HG02970 (cell line): ENCODE results near the gene GPC1.
"Not testable (repeated sequence)": the region's sequence is repeated elsewhere in the genome, so short reads cannot be mapped to it uniquely, and the experiment has no call there.

Experiments
- ATAC-seq: cut with Tn5 transposase; IDR thresholded peaks from one replicate; pipeline ENCODE4 v1.9.1; 2021; ENCODE audit warnings: mild to moderate bottlenecking, moderate library complexity, moderate number of reproducible peaks; ENCODE audit not compliant: unreplicated experiment, low FRiP score

Gene GPC1

DNA sequence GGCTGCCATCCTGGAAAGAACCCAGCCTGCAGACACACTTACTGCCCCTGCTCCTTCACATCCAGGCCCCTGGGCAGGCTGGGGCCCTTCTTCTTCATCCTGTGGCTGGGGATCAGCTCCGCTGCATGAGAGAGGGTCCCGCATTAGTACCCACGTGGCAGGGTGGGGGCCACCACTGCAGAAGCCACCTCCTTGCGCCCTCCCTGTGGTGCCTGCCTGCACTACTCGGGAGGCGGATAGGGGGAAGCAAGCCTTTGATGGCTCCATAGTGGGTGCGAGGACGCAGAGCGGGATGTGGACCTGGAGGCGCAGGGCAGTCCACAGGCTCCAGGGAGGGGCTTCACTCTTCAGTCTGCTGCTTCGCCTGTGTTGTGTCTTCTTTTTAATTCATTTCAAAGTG is 46.7 kb downstream of the GPC1 start:
- ATAC-seq: no peak

GRCh38 chr2:240491483-240491882 is 56.0 kb downstream of the GPC1 start:
- no peak for ATAC-seq

GRCh38 chr2:240494194-240494793 is 58.8 kb downstream of the GPC1 start:
- no peak for ATAC-seq

DNA sequence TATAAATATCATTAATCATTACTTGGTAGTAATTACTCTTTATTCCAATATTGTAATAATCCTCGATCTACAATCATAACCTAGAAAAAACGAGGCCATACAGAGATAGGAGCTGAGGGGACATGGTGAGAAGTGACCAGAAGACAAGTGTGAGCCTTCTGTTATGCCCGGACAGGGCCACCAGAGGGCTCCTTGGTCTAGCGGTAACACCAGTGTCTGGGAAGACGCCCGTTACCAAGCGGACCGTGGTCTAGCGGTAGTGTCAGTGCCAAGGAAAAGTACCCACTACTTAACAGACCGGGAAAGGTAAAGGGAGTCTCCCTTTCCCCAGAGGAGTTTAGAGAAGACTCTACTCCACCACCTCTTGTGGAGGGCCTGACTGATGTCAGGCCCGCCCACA is 59.5 kb downstream of the GPC1 start:
- ATAC-seq: not testable (repeated sequence)

DNA sequence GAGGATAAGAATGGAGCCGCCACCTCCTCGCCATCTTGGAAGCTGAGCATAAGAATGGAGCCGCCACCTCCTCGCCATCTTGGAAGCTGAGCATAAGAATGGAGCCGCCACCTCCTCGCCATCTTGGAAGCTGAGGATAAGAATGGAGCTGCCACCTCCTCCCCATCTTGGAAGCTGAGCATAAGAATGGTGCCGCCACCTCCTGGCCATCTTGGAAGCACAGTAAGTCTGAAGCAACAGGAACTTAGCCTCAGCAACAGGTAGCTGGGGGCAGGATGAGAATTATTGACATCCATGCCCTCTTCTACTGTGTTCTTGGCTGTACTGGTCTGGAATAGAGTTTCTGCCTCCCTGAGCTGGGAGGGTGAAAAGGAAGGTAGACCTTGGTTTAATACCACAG is 61.6 kb downstream of the GPC1 start:
- ATAC-seq: not testable (repeated sequence)

- ATAC-seq: no peak
Measured at GRCh38 chr2:240498171-240498957, 62.9 kb downstream of the GPC1 start.

- no peak for ATAC-seq
Measured at GRCh38 chr2:240498958-240499260, 63.4 kb downstream of the GPC1 start.

- ATAC-seq: no peak
Measured at GRCh38 chr2:240499309-240500301, 64.1 kb downstream of the GPC1 start.

GRCh38 chr2:240500561-240501423 is 65.3 kb downstream of the GPC1 start:
- no peak for ATAC-seq

GRCh38 chr2:240501531-240501991 is 66.1 kb downstream of the GPC1 start:
- ATAC-seq: no peak

DNA sequence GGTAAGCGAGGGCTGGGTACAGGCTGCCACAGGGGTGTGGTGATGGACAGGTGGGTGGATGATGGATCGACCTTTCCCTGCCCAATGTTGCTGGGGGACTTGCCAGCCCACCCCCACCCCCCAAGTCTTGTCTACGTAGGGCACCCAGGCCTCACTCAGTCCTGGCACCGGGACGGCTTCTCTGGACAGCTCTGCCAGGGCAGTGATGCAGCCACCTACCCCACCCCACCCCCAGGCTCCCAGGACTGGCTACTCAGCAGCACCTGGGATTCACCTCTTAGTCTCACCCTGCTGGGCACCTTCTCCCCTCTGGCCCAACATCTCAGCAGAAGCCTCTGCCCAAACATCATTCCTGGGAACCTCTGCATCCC is 66.6 kb downstream of the GPC1 start:
- ATAC-seq: no peak

DNA sequence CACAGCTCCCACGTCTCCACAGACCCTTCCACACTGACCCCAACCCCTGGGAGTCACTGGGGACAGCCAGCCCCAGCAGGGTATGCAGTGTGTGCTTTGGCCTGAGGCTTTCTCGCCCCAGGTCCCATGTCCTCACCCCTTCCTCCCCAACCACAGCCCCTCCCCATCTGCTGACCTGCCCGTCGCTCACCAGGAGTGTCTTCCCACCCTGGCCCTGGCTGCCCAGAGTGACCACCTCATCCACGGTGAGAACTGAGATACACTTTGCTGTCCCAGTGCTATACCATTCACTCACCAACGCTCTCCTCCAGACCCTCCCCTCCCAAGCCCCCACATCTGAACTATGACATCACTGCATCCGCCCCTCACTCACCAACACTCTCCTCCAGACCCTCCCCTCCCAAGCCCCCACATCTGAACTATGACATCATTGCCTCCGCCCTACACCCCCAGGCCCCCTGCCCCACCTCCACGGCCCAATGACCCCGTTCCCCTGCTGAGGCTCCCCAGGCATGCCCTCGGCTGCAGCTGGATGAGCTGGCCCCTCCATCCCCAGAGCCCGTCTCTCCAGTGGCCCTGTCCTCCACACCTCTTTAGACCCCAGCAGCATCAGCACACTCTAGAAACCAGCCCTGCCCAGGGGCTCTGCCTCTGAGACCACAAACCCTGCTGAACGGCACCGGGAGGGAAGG is 67.1 kb downstream of the GPC1 start:
- no peak for ATAC-seq

DNA sequence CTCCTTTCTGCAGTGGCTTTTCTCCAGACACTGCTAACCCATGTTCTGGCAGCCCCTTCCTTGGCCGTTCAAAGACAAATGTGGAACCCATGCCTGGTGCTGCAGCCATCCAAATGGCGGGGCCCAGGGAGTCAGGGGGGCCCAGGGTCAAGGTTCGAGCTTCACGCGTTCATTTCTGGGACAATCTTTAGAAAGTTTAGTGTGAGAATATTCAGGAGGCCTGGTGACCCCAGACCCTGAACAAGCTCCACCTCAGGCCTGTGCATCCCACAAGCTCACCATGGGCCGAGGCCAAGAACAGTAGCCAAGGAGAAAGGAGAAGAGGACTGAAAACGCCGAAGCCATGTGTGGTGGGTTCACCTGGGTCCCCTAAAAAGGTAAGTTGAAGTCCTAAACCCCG is 67.9 kb downstream of the GPC1 start:
- ATAC-seq: no peak

- no peak for ATAC-seq
Measured at GRCh38 chr2:240503848-240504247, 68.4 kb downstream of the GPC1 start.

DNA sequence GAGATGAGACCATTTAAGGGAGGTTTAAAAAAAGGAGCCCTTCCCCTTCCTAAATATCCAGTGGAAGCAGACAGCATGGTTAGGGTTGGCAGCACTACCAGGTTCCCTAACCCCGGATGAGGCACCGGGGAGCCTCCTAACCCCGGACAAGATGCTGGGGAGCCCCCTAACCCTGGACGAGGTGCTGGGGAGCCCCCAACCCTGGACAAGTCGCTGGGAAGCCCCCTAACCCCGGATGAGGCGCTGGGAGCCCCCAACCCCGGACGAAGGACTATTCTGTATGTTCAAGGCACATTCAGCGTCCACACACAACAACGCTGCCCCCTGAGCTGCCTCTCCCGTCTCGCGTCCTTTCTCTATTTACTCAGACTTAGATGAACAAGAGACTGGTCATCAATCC is 70.4 kb downstream of the GPC1 start:
- ATAC-seq: no peak

GRCh38 chr2:240506406-240507059 is 71.1 kb downstream of the GPC1 start:
- ATAC-seq: no peak

GRCh38 chr2:240507060-240507777 is 71.8 kb downstream of the GPC1 start:
- no peak for ATAC-seq

GRCh38 chr2:240507778-240508251 is 72.4 kb downstream of the GPC1 start:
- ATAC-seq: no peak
